ENCODE measurements around the gene EPS8L3. TPM values are rescaled to one million over a fixed set of nuclear protein-coding genes. Genes with fewer than 3 reads are reported as not detected.

Gene EPS8L3
- total and polyA plus RNA-seq, 4 donors, result 0.09 to 0.38 (median 0.15) TPM; not detected in 1

GRCh38 chr1:109751531-109752260, 12.0 kb downstream of the EPS8L3 start:
- Histone ChIP-seq H3K9ac (ENCODE audit: low read depth in 1 of 2, low read length in 2 of 2) (no peak overlapping the region), H3K4me3 (ENCODE audit: low read depth in 1 of 3, low read length in 3 of 3) (no peak overlapping the region), H3K27ac (ENCODE audit: low read depth in 1 of 2, low read length in 2 of 2) (no peak overlapping the region), H3K27me3 (ENCODE audit: control insufficient read depth in 4 of 4, insufficient read depth in 4 of 4, low read length in 3 of 4) (no peaks in the 10 kb centered on the region), H3K36me3 (ENCODE audit: control insufficient read depth in 4 of 4, insufficient read depth in 3 of 4, low read depth in 1 of 4, low read length in 3 of 4) (no peaks in the 10 kb centered on the region), H3K4me1 (ENCODE audit: control insufficient read depth in 4 of 4, insufficient read depth in 4 of 4, low read length in 3 of 4) (no peaks in the 10 kb centered on the region), H3K9me3 (ENCODE audit: control insufficient read depth in 4 of 4, low read length in 3 of 4) (no peaks in the 10 kb centered on the region)
- DNase-seq (ENCODE audit: low spot score), result no peak
- WGBS, result 94% methylated on average over 12 of the region's 12 CpGs
- TF ChIP-seq NR2F2 (IDR thresholded peaks at IDR 0.05) (no peak), ZBTB33 (IDR thresholded peaks at IDR 0.05) (no peak), RXRA (IDR thresholded peaks at IDR 0.05) (no peak), JUND (IDR thresholded peaks at IDR 0.05) (no peak), SP1 (IDR thresholded peaks at IDR 0.05) (no peak)

- no peak for DNase-seq (ENCODE audit: low spot score)
- 96% methylated on average over 6 of the region's 6 CpGs for WGBS
- no peaks in the 10 kb centered on the region for H3K27me3 ChIP-seq (ENCODE audit: control insufficient read depth in 4 of 4, insufficient read depth in 4 of 4, low read length in 3 of 4)
- H3K9me3 ChIP-seq (ENCODE audit: control insufficient read depth in 4 of 4, low read length in 3 of 4), result no peaks in the 10 kb centered on the region
- H3K4me1 ChIP-seq (ENCODE audit: control insufficient read depth in 4 of 4, insufficient read depth in 4 of 4, low read length in 3 of 4), result no peaks in the 10 kb centered on the region
- no peak overlapping the region for H3K9ac ChIP-seq (ENCODE audit: low read depth in 1 of 2, low read length in 2 of 2)
- H3K4me3 ChIP-seq (ENCODE audit: low read depth in 1 of 3, low read length in 3 of 3), result no peak overlapping the region
- no peak overlapping the region for H3K27ac ChIP-seq (ENCODE audit: low read depth in 1 of 2, low read length in 2 of 2)
- no peaks in the 10 kb centered on the region for H3K36me3 ChIP-seq (ENCODE audit: control insufficient read depth in 4 of 4, insufficient read depth in 3 of 4, low read depth in 1 of 4, low read length in 3 of 4)
- TF ChIP-seq MAX (IDR thresholded peaks at IDR 0.05), result no peak
- no peak for TF ChIP-seq EGR1 (IDR thresholded peaks at IDR 0.05; ENCODE audit: low read depth in 2 of 2)
- no peak for TF ChIP-seq HNF4G (IDR thresholded peaks at IDR 0.05)
- TF ChIP-seq GABPA (IDR thresholded peaks at IDR 0.05 in 1 of 2, conservative IDR thresholded peaks at IDR 0.05 in 1 of 2), result no peak
- no peak for TF ChIP-seq HNF4A (conservative IDR thresholded peaks at IDR 0.05)
- TF ChIP-seq JUND (IDR thresholded peaks at IDR 0.05), result no peak
- no peak for TF ChIP-seq CTCF (IDR thresholded peaks at IDR 0.05; ENCODE audit: low read depth, low read length, missing input control)
- TF ChIP-seq FOXA1 (IDR thresholded peaks at IDR 0.05), result no peak
- TF ChIP-seq SP1 (IDR thresholded peaks at IDR 0.05), result no peak
- no peak for TF ChIP-seq RAD21 (IDR thresholded peaks at IDR 0.05)
- TF ChIP-seq FOXA2 (IDR thresholded peaks at IDR 0.05), result no peak
Measured at GRCh38 chr1:109750920-109751319, 12.8 kb downstream of the EPS8L3 start.

All from liver (tissue), 9 donors.